Measurements from ENCODE around the gene ZDHHC9.
"Not testable (repeated sequence)": the region's sequence is repeated elsewhere in the genome, so short reads cannot be mapped to it uniquely, and the experiment has no call there.

Gene ZDHHC9

GRCh38 chrX:129843459-129844306, at the start of gene ZDHHC9:
Gene ZDHHC9, minus strand, starts transcription at chrX:129843886. Its CDS starts 1,941 bp downstream, at chrX:129841945.
- TF ChIP-seq CTCF (IDR thresholded peaks at IDR 0.05; ENCODE audit: extremely low read depth, missing control alignments): no peak
- DNase-seq (ENCODE audit: low spot score): peak; percentile 92

GRCh38 chrX:129877401-129877800, 33.7 kb upstream of the ZDHHC9 start:
- TF ChIP-seq CTCF (IDR thresholded peaks at IDR 0.05; ENCODE audit: extremely low read depth, missing control alignments): no peak
- no peak for DNase-seq (ENCODE audit: low spot score)

GRCh38 chrX:129876771-129877305, 33.2 kb upstream of the ZDHHC9 start:
- DNase-seq (ENCODE audit: low spot score): no peak
- no peak for TF ChIP-seq CTCF (IDR thresholded peaks at IDR 0.05; ENCODE audit: extremely low read depth, missing control alignments)

GRCh38 chrX:129875669-129876068, 32.0 kb upstream of the ZDHHC9 start:
- no peak for TF ChIP-seq CTCF (IDR thresholded peaks at IDR 0.05; ENCODE audit: extremely low read depth, missing control alignments)
- no peak for DNase-seq (ENCODE audit: low spot score)

GRCh38 chrX:129872524-129872923, 28.8 kb upstream of the ZDHHC9 start:
- DNase-seq (ENCODE audit: low spot score): no peak
- TF ChIP-seq CTCF (IDR thresholded peaks at IDR 0.05; ENCODE audit: extremely low read depth, missing control alignments): no peak

GRCh38 chrX:129866321-129866720, 22.6 kb upstream of the ZDHHC9 start:
- not testable (repeated sequence) for DNase-seq (ENCODE audit: low spot score)

GRCh38 chrX:129859134-129859533, 15.4 kb upstream of the ZDHHC9 start:
- DNase-seq (ENCODE audit: low spot score): not testable (repeated sequence)

- DNase-seq (ENCODE audit: low spot score): not testable (repeated sequence)
These were observed 8.1 kb upstream of the ZDHHC9 start for GRCh38 chrX:129851825-129852224.

- no peak for DNase-seq (ENCODE audit: low spot score)
- TF ChIP-seq CTCF (IDR thresholded peaks at IDR 0.05; ENCODE audit: extremely low read depth, missing control alignments): no peak
These were observed 3.0 kb upstream of the ZDHHC9 start for GRCh38 chrX:129846716-129847115.

Data from GM20000 (cell line).